HepG2 (cell line): ENCODE data around the gene RPL31. TPM values are rescaled to one million over a fixed set of nuclear protein-coding genes. Genes with fewer than 3 reads are reported as not detected.

Source experiments
- AHDC1 ChIP-seq: sonication (generic); formaldehyde crosslinking; IDR thresholded peaks from 2 replicates; pipeline ENCODE4 v1.5.1; 2020; ENCODE audit warnings: mild to moderate bottlenecking, missing genetic modification reagents, borderline replicate concordance
- BHLHE40 ChIP-seq: IDR thresholded peaks from 2 replicates; pipeline ENCODE4 v1.6.1; 2011; ENCODE audit warnings: low read length, improper control_type of control experiment
- CBX1 ChIP-seq: IDR thresholded peaks from one replicate; pipeline ENCODE4 v1.6.1; 2016; ENCODE audit warnings: antibody characterized with exemption, low read depth
- ETV6 ChIP-seq: sonication (generic); formaldehyde crosslinking; conservative IDR thresholded peaks from 2 replicates; pipeline ENCODE4 v1.4.0; 2020; ENCODE audit warnings: missing genetic modification reagents
- FOXK2 ChIP-seq: fragments of 450-650 bp; IDR thresholded peaks from 2 replicates; pipeline ENCODE4 v1.6.1; 2016
- GPN1 ChIP-seq: sonication (generic); formaldehyde crosslinking; IDR thresholded peaks from 2 replicates; pipeline ENCODE4 v1.5.1; 2020; ENCODE audit warnings: missing genetic modification reagents, borderline replicate concordance
- HMGXB3 ChIP-seq: sonication (generic); formaldehyde crosslinking; IDR thresholded peaks from 2 replicates; pipeline ENCODE4 v1.4.0; 2020; ENCODE audit warnings: missing genetic modification reagents, borderline replicate concordance
- SALL2 ChIP-seq: sonication (generic); formaldehyde crosslinking; IDR thresholded peaks from 2 replicates; pipeline ENCODE4 v1.8.1; 2023; ENCODE audit warnings: mild to moderate bottlenecking, missing genetic modification reagents, inconsistent platforms
- SOX13 ChIP-seq, 3 experiments: fragments of 450-650 bp in 1 of 3; sonication (generic) in 1 of 3; formaldehyde crosslinking in 1 of 3; IDR thresholded peaks in 2 of 3; conservative IDR thresholded peaks in 1 of 3; 2 replicates each; pipeline versions ENCODE4 v1.5.0 to v1.6.1; 2016 to 2020; ENCODE audit warnings: antibody characterized with exemption in 1 of 3, mild to moderate bottlenecking in 1 of 3, missing compliant biosample characterization in 1 of 3, missing genetic modification reagents in 1 of 3, moderate library complexity in 1 of 3
- U2AF1 ChIP-seq: fragments of 200-400 bp; formaldehyde crosslinking; optimal IDR thresholded peaks from 2 replicates; pipeline ENCODE3; 2017; ENCODE audit warnings: mild to moderate bottlenecking, low read depth, low read length
- ZNF30 ChIP-seq: sonication (generic); formaldehyde crosslinking; IDR thresholded peaks from 2 replicates; pipeline ENCODE4 v1.5.0; 2020; ENCODE audit warnings: mild to moderate bottlenecking, missing genetic modification reagents
- ZNF333 ChIP-seq: sonication (generic); formaldehyde crosslinking; IDR thresholded peaks from 2 replicates; pipeline ENCODE4 v1.4.0; 2020; ENCODE audit warnings: mild to moderate bottlenecking, missing genetic modification reagents, borderline replicate concordance
- ZNF431 ChIP-seq: sonication (generic); formaldehyde crosslinking; IDR thresholded peaks from 2 replicates; pipeline ENCODE4 v1.9.0; 2022; ENCODE audit warnings: missing genetic modification reagents, low read depth, mild to moderate bottlenecking, borderline replicate concordance
- polyA plus RNA-seq, 8 experiments: library from polyadenylated mRNA; depleted of rRNA in 3 of 8; stranded (reverse) in 7 of 8; unstranded in 1 of 8; fragments of >200 nt; fragmentation: Illumina TruSeq in 4 of 8; extraction: Trizol in 4 of 8; gene quantifications; 2 replicates each; pipeline versions ENCODE4 v1.2.1 to v1.2.3, GENCODE V29; 2011 to 2016; ENCODE audit warnings: low read depth in 4 of 8, missing spikeins in 1 of 8, mixed read lengths in 1 of 8; ENCODE audit not compliant: insufficient read depth in 1 of 8
- total RNA-seq, 5 experiments: library from RNA; depleted of rRNA; stranded (reverse); fragments of >200 nt; fragmentation: Illumina TruSeq; extraction: Trizol; gene quantifications; 2 replicates each; pipeline ENCODE4 v1.2.3, GENCODE V29; 2016; ENCODE audit warnings: low read depth in 1 of 5

The RPL31 gene
- total and polyA plus RNA-seq, 2 of the 13 experiments (the other 11 are each of a cell fraction or from before 2014, with no cell fraction given) = 3,331 to 3,582 TPM

GRCh38 chr2:101012706-101013181, 10.7 kb downstream of the RPL31 start (continued):
- TF ChIP-seq SALL2 (CRISPR knock-in tag) (no peak), ETV6 (CRISPR knock-in tag) (no peak), ZNF30 (no peak), AHDC1 (CRISPR knock-in tag) (peak; percentile 33; the same call in 1 of the 2 replicates), SOX13 (IDR thresholded peaks at IDR 0.05) (no peak), SOX13 (CRISPR knock-in tag; conservative IDR thresholded peaks at IDR 0.05 in 1 of 2, IDR thresholded peaks at IDR 0.05 in 1 of 2) (no peak), BHLHE40 (no peak), HMGXB3 (CRISPR knock-in tag) (no peak), GPN1 (no peak), ZNF431 (CRISPR knock-in tag) (no peak), CBX1 (no peak), FOXK2 (no peak), ZNF333 (CRISPR knock-in tag) (no peak), U2AF1 (no peak)
